DND-41 (cell line): ENCODE results near the gene DDX27.
A peak's percentile ranks its signal among the peaks of the same experiment; 100 is the strongest.
"Not testable (repeated sequence)": the region's sequence is repeated elsewhere in the genome, so short reads cannot be mapped to it uniquely, and the experiment has no call there.

ENCODE experiments used
- ATAC-seq: fragments of 200-7000 bp; cut with Tn5 transposase; 3 replicates; pipeline ENCODE4 v1.9.1; 2021; ENCODE audit warnings: low read depth; ENCODE audit not compliant: insufficient read depth
- DNase-seq: peaks from one replicate; pipeline ENCODE4 v3.0.0-alpha.2; 2020
- H2AFZ ChIP-seq: 2 replicates; pipeline ENCODE4 v1.6.0; 2012; ENCODE audit warnings: low read depth, low read length
- H3K27ac ChIP-seq: 2 replicates; pipeline ENCODE4 v1.5.1; 2012; ENCODE audit warnings: low read length, inconsistent platforms
- H3K27me3 ChIP-seq: fragments of 200-600 bp; sonication (generic); 2 replicates; pipeline ENCODE4 v1.6.0; 2012; ENCODE audit warnings: low read length, mild to moderate bottlenecking, inconsistent platforms; ENCODE audit not compliant: insufficient read depth, poor library complexity
- H3K36me3 ChIP-seq: 2 replicates; pipeline ENCODE4 v1.5.1; 2012; ENCODE audit warnings: low read length, inconsistent platforms; ENCODE audit not compliant: insufficient read depth
- H3K4me1 ChIP-seq: 2 replicates; pipeline ENCODE4 v1.5.1; 2012; ENCODE audit warnings: mild to moderate bottlenecking, low read length; ENCODE audit not compliant: insufficient read depth
- H3K4me2 ChIP-seq: 2 replicates; pipeline ENCODE4 v1.6.0; 2012; ENCODE audit warnings: mild to moderate bottlenecking, moderate library complexity, low read length, inconsistent platforms; ENCODE audit not compliant: insufficient read depth
- H3K4me3 ChIP-seq, 2 experiments: fragments of 200-600 bp in 1 of 2; shearing (Covaris generic) in 1 of 2; 2 replicates each; pipeline ENCODE4 v1.5.1; 2012 to 2016; ENCODE audit warnings: inconsistent platforms in 2 of 2, low read length in 2 of 2, mild to moderate bottlenecking in 2 of 2, low read depth in 1 of 2, moderate library complexity in 1 of 2
- H3K79me2 ChIP-seq: 2 replicates; pipeline ENCODE4 v1.6.0; 2012; ENCODE audit warnings: low read length, inconsistent platforms; ENCODE audit not compliant: insufficient read depth
- H3K9ac ChIP-seq: 2 replicates; pipeline ENCODE4 v1.6.0; 2012; ENCODE audit warnings: low read depth, mild to moderate bottlenecking, inconsistent platforms, low read length, moderate library complexity
- H3K9me3 ChIP-seq: 2 replicates; pipeline ENCODE4 v1.5.1; 2012; ENCODE audit warnings: low read length, moderate library complexity, mild to moderate bottlenecking, inconsistent platforms; ENCODE audit not compliant: insufficient read depth, severe bottlenecking
- H4K20me1 ChIP-seq: 2 replicates; pipeline ENCODE4 v1.6.0; 2012; ENCODE audit warnings: low read length; ENCODE audit not compliant: insufficient read depth
- EZH2 ChIP-seq: IDR thresholded peaks from 3 replicates; pipeline ENCODE4 v1.6.1; 2012; ENCODE audit warnings: borderline replicate concordance, low read depth, mild to moderate bottlenecking, moderate library complexity, low read length, inconsistent platforms; ENCODE audit not compliant: severe bottlenecking
- TF ChIP-seq, protein P1 (sequence below): IDR thresholded peaks from 2 replicates; pipeline ENCODE4 v1.5.1; 2012; ENCODE audit warnings: borderline replicate concordance, low read length, moderate library complexity, mild to moderate bottlenecking; ENCODE audit not compliant: poor library complexity, severe bottlenecking; ENCODE audit errors: extremely low read depth

Gene DDX27

GRCh38 chr20:49187330-49187850 lies 31.8 kb upstream of the DDX27 start:
- ATAC-seq (peak; percentile 10; the same call in 1 of the 3 replicates), DNase-seq (no peak)
- Histone ChIP-seq H3K36me3 (peaks cover 10% of the 10 kb centered on the region), H2AFZ (peak overlapping the region; percentile 82), H4K20me1 (peaks cover 44% of the 10 kb centered on the region), H3K4me2 (peak overlapping the region; percentile 95), H3K4me1 (peaks cover 42% of the 10 kb centered on the region), H3K9ac (peak overlapping the region; percentile 88), H3K4me3 (peak overlapping the region; percentile 44 to 82), H3K79me2 (peaks cover 56% of the 10 kb centered on the region), H3K27me3 (no peaks in the 10 kb centered on the region), H3K27ac (peak overlapping the region; percentile 82), H3K9me3 (no peaks in the 10 kb centered on the region)
- TF ChIP-seq, protein P1, sequence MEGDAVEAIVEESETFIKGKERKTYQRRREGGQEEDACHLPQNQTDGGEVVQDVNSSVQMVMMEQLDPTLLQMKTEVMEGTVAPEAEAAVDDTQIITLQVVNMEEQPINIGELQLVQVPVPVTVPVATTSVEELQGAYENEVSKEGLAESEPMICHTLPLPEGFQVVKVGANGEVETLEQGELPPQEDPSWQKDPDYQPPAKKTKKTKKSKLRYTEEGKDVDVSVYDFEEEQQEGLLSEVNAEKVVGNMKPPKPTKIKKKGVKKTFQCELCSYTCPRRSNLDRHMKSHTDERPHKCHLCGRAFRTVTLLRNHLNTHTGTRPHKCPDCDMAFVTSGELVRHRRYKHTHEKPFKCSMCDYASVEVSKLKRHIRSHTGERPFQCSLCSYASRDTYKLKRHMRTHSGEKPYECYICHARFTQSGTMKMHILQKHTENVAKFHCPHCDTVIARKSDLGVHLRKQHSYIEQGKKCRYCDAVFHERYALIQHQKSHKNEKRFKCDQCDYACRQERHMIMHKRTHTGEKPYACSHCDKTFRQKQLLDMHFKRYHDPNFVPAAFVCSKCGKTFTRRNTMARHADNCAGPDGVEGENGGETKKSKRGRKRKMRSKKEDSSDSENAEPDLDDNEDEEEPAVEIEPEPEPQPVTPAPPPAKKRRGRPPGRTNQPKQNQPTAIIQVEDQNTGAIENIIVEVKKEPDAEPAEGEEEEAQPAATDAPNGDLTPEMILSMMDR, result no peak
- no peak for TF ChIP-seq EZH2

DNA sequence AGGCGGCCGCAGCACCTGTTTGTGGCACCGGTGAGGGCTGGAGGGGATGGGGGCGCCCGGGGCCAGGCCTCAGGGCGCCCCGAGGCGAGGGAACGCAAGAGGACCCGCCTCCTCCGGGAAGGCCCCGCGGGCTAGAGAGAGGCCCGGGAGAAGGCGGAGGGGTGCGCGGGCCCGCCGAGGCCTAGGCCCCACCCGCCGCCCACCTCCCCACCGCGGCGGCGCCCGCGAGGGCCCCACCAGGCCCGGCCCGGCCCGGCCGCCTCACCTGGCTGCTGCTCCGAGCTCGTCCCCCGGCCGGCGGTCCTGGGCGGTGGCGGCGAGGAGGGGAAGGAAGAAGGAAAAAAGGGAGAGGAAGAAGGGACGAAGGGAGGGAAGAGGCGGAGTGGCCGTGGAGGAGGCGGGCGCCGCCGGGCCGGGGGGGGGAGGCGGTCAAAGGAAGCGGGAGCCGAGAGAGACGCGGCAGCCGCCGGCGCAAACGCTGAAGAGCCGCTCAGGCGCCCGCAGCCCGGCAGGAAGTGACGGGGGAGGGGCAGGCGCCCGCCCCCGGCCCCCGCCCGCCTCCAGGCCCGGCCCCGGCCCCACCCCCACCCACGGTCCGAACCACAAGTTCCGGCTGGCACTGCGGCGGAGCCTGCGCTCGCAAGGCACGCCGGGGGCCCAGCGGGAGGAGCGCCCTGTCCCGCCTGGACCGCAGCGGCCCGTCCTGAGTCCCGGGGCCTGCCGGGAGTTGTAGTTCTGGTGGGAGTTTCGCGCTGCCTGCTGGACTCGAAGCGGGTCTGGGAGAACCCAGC lies 31.2 kb upstream of the DDX27 start, which contains the start of gene STAU1:
Gene STAU1 (minus strand): TSS at position 484 of the 791 bp plus-strand sequence. CDS start 22,133 bp downstream, outside the sequence.
- Histone ChIP-seq H3K79me2 (peaks cover 51% of the 10 kb centered on the region), H3K9me3 (no peaks in the 10 kb centered on the region), H3K4me1 (peaks cover 42% of the 10 kb centered on the region), H2AFZ (peak within 1 kb of the TSS; percentile 95), H3K4me3 (peak within 1 kb of the TSS; percentile 44 to 82), H4K20me1 (peaks cover 43% of the 10 kb centered on the region), H3K4me2 (peak within 1 kb of the TSS; percentile 95), H3K27me3 (no peaks in the 10 kb centered on the region), H3K27ac (peak within 1 kb of the TSS; percentile 82), H3K36me3 (peaks cover 10% of the 10 kb centered on the region), H3K9ac (peak within 1 kb of the TSS; percentile 88)
- DNase-seq (peak; percentile 97), ATAC-seq (peak; percentile 96)
- TF ChIP-seq EZH2, result no peak
- TF ChIP-seq, protein P1, result no peak

DNA sequence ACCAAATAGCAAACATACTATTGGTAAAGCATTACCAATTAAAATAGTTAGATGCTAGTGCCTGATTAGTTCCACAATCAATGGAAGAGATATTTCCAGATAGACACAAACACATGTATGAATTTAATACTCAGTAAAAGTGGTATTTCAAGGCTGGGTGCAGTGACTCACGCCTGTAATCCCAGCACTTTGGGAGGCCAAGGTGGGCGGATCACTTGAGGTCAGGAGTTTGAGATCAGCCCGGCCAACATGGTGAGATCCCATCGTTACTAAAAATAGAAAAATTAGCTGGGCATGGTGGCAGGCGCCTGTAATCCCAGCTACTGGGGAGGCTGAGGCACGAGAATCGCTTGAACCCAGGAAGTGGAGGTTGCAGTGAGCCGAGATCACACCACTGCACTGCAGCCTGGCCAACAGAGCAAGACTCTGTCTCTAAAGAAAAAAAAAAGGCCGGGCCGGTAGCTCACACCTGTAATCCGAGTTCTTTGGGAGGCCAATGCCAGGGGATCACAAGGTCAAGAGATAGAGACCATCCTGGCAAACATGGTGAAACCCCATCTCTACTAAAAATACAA lies 26.2 kb upstream of the DDX27 start:
- not testable (repeated sequence) for H3K4me1 ChIP-seq, H4K20me1 ChIP-seq, H3K79me2 ChIP-seq, H3K36me3 ChIP-seq, H3K27me3 ChIP-seq, DNase-seq, H3K4me2 ChIP-seq, H3K4me3 ChIP-seq, H2AFZ ChIP-seq, H3K9ac ChIP-seq, ATAC-seq, H3K27ac ChIP-seq, H3K9me3 ChIP-seq

- Histone ChIP-seq H3K4me3 (no peak overlapping the region), H4K20me1 (no peaks in the 10 kb centered on the region), H3K79me2 (no peaks in the 10 kb centered on the region), H2AFZ (no peak overlapping the region), H3K4me1 (no peaks in the 10 kb centered on the region), H3K4me2 (no peak overlapping the region), H3K27ac (no peak overlapping the region), H3K9me3 (no peaks in the 10 kb centered on the region), H3K36me3 (no peaks in the 10 kb centered on the region), H3K9ac (no peak overlapping the region), H3K27me3 (no peaks in the 10 kb centered on the region)
- no peak for ATAC-seq
- no peak for TF ChIP-seq EZH2
- TF ChIP-seq, protein P1, result no peak
- DNase-seq, result no peak
Measured at GRCh38 chr20:49199729-49200293, 19.4 kb upstream of the DDX27 start.
